Measurements from ENCODE around the gene OBSCN.
"Not testable (repeated sequence)": the region's sequence is repeated elsewhere in the genome, so short reads cannot be mapped to it uniquely, and the experiment has no call there.

The OBSCN gene

GRCh38 chr1:228212966-228213844, 5.4 kb downstream of the OBSCN start:
- DNase-seq (ENCODE audit: low spot score), result peak; percentile 88

DNA sequence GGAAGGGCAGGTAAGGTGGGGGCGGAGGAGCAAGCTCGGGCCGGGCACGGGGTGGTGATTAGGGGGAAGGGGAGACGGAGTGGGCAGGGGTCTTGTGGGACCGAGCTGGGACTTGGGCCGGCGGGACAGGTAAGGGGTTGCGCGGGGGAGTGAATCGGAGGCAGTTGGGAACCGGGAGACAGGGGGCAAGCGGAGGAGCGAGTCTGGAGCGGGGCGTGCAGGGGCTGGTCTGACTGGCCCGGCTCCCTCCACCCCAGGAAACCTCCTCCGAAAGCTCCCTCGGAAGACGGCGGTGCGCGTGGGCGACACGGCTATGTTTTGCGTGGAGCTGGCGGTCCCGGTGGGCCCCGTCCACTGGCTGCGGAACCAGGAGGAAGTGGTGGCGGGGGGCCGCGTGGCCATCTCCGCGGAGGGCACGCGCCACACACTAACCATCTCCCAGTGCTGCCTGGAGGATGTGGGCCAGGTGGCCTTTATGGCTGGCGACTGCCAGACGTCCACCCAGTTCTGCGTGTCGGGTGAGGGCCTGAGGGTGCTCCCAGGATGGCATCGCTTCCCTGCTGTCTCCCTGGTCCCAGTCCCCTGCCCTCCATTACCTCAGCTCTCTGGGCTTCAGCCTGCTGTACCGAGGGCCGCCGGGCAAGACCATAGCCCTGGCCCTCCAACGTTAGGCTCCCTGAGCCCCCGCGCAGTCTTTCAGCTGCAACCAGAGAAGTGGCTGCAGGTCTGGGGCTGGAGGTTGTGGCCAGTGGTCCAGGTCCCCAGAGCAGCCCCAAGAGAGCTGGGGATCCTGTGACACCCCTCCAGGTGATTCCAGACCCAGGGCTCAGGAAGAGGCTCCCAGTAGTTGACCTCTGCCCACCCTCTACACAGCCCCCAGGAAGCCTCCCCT, 6.3 kb downstream of the OBSCN start:
- DNase-seq (ENCODE audit: low spot score), result no peak

- no peak for DNase-seq (ENCODE audit: low spot score)
These were observed 7.2 kb downstream of the OBSCN start for GRCh38 chr1:228214921-228215662.

DNA sequence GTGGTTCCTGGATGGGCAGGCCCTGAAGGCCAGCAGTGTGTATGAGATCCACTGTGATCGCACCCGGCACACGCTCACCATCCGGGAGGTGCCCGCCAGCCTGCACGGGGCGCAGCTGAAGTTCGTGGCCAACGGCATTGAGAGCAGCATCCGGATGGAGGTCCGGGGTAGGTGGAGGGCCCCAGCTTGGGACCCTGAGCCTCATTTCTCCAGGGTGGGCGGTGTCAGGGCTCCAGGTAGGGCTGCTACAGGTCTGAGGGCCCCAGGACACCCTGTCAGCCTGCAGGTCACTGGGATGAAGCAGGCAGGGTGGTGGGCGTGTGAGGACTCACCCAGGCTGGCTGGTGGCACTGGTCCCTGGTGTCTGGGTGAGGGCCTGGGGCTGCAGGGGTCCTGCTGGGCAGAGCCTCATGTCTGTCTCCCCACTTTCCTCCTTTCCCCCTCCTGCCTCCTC, 7.8 kb downstream of the OBSCN start:
- DNase-seq (ENCODE audit: low spot score), result no peak

DNA sequence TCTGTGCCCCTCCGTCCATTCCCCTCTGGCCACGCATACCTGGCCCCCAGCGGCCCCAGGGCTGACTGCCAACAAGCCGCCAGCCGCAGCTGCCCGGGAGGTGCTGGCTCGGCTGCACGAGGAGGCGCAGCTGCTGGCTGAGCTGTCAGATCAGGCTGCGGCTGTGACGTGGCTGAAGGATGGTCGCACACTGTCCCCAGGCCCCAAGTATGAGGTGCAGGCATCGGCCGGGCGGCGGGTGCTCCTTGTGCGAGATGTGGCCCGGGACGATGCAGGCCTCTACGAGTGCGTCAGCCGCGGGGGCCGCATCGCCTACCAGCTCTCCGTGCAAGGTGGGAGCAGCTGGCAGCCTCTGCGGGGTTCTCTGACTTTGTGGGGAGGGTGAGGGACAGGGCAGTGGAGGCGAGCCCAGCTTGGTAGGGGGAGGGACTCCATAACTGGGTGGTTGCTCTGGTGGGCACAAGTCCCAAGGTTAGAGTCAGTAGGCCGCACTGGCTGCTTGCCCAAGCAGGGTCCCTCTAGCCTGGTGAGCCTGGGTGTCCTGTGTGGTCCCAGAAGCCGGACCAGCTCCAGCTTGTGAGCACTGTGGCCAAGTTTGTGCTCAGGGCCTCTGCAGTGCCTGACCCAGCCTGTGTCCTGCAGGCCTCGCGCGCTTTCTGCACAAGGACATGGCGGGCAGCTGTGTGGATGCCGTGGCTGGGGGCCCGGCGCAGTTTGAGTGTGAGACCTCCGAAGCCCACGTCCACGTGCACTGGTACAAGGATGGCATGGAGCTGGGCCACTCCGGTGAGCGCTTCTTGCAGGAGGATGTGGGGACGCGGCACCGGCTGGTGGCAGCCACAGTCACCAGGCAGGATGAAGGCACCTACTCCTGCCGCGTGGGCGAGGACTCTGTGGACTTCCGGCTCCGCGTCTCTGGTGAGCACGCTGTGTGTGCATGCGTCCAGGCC, 8.8 kb downstream of the OBSCN start:
- no peak for DNase-seq (ENCODE audit: low spot score)

DNA sequence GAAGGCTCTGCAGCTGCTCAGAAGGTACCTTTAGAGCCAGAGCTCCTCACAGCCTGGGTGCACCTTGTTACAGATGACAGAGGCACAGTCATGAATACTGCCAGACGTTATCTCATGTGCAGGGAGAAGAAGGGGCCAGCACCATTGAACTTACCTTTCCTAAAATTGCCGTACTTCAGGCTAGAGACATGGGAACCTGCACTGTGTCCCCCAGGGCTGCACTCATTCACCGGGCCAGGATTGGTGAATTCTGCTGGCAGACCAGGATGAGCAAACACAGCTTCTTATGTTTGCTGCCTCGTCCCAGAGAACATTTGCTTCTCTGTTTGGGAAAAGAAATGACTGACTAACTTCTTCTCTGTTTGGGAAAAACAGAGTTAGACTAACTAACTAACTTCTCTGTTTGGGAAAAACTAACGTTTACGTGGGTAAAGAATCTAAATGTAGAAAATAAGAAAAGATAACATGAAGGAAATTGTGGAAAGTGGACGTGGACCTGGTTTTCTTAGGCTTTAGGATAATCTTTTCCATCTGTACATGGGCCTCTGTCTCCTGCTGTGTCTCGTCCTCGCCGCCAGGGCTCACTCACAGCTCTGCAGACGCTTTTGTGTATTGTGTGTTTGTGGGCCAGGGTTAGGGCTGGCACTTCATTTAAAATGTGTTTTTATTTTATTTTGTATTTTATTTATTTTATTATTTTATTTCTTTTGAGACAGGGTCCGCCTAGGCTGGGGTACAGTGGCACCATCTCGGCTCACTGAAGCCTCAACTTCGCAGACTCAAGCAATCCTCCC, 9.9 kb downstream of the OBSCN start:
- DNase-seq (ENCODE audit: low spot score), result no peak

DNA sequence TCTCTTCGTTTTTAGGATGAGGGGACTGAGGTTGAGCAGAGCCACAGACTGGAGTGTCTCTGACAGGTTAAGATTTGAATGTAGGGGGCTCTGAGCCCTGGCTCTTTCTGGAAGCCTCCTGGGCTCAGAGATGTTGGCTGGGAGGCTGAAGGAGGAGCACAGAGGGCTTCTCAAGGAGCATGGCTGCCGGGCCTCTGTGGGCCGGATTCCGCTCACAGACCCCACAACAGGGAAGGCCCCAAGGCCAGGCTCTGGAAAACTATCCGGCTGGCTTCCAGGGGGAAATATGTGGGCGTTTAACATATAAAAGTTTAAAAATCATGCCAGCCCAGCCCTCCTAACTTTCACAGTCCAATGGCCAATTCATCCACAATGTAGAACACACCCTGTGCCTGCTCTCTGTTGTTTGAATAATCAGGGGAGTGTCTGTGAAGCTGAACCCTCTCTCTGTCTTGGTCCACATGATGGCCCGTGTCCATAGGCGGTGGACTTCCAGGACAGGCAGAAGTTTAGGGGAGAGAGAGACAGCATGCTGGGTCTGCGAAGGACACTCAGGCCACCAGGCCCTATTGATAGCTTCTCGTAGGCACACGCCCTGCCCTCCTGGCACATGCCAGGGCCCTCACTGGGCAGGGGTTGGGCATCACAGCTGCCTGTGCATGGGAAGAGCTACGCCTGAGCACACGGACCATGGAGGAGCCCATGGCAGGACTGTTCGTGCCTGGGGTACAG, 10.8 kb downstream of the OBSCN start:
- no peak for DNase-seq (ENCODE audit: low spot score)

- DNase-seq (ENCODE audit: low spot score), result no peak
These were observed 11.6 kb downstream of the OBSCN start for GRCh38 chr1:228219245-228219961.

DNA sequence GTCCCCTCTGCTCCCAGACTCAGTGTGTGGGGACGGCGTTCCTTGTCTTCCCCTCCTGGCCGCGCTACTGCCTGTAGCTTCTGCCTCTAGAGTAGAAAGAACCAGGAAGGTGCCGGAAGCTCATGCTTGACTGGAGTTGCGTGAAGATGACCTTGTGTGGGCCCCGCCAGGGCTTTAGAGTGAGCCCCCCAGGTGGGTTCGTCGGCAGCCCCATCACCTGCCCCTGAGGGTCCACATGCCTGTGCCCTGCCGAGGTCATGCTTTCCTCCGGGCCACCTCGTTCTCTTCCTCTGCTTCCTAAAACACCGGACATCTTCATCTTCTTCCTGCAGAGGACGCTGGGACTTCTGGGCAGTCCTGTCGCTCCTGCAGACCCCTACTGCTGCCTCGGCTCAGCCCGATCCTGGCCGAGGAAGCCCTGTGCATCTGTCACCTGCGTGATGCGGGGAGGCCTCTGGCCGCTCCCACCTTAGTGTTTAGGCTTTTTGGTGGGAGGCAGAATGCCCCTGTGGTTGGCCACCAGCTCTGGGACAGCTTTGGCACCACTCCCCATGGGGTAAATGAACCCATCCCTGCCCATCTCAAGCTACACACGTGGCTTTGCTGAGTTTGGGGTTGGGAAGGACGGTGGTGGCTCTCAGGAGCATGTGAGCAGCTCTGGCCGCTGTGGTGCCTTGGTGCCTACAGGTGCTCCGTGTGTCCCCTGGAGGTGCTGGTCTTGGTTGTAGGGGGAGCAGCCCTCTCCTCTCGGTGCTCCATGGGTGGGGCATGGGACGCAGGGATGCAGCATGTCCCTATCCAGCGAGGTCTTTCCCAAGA, 12.3 kb downstream of the OBSCN start:
- DNase-seq (ENCODE audit: low spot score), result no peak

DNA sequence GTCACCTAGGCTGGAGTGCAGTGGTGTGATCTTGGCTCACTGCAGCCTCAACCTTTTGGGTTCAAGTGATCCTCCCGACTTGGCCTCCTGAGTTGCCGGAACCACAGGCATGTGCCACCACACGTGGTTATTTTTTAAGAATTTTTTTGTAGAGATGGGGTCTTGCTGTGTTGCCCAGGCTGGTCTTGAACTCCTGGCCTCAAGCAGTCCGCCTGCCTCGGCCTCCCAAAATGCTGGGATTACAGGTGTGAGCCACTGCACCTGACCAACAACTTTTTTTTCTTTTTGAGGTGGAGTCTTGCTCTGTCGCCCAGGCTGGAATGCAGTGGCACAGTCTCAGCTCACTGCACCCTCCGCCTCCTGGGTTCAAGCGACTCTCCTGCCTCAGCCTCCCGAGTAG, 13.3 kb downstream of the OBSCN start:
- not testable (repeated sequence) for DNase-seq (ENCODE audit: low spot score)

- DNase-seq (ENCODE audit: low spot score), result no peak
These were observed 14.7 kb downstream of the OBSCN start for GRCh38 chr1:228222548-228222947.

DNA sequence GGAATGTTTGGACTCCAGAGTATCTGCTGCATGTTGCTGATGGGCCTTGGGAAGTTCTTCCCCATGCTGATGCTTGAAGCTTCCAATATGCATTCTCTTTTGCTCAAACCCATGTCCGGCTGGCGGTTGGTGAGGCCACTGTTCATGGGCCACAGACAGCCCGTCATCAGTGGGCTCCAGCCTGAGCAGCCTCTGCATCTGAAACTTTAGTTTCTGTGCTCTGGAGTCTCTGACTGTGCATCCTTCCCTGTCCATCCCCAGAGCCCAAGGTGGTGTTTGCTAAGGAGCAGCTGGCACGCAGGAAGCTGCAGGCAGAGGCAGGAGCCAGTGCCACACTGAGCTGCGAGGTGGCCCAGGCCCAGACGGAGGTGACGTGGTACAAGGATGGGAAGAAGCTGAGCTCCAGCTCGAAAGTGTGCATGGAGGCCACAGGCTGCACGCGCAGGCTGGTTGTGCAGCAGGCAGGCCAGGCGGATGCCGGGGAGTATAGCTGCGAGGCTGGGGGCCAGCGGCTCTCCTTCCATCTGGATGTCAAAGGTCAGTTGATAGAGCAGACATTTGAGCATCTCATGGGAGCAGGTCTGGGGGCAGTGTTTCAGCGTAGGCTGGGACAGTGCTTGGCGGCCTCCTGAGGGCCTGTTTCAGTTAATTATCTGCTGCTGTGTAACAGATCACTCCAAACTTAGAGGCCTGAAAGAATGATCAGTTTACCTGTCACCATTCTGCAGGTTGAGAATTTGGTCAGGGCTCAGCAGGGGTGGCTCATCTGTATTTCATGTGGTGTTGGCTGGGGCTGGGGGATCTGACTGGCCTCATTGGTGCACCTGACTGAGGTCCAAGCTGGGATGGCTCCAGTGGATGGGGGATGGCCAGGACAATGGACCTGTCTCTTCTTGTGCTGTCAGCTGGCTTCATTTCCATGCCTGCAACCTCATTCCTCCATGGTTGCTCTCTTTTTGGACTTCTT, 16.6 kb downstream of the OBSCN start:
- no peak for DNase-seq (ENCODE audit: low spot score)

DNA sequence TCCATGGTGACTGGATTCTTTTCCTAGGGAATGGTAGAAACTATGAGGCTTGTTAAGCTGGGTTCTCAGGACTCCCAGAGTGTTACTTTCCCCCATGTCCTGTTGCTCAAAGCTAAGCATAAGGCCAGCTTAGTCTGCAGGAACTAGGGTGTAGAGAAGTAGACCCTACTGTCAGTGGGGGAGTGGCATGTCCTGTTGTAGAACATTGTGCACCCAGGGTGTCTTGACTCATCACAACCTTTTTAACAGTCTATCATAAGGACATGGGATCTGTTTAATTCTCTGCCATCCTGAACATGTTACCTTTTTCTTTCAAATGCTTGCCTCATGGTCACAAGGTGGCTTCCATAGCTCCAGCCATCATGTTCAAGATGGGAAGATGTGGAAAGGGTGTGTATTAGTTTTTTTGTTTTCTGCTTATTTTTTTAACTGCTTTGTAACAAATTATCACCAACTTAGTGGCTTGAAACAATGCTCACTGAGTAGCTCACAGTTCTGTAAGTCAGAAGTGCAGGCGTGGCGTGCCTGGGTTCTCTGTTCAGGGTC, 17.4 kb downstream of the OBSCN start:
- DNase-seq (ENCODE audit: low spot score), result no peak

DNA sequence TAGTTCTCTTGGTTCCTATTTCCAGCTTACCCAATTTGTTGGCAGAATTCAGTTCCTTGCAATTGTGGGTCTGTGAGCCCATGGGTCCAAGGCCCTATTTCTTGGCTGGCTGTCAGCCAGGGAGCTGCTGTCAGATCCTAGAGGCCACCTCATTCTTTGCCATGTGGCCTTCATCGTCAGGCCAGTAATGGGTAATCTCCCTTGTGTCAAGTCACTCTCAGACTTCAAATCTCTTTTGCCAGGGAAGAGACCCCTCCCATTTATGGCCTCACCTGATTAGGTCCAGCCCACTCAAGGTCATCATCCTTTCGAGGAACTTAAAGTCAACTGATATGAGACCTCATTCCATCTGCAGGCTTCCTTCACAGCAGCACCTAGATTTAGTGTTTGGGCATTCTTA, 17.9 kb downstream of the OBSCN start:
- no peak for DNase-seq (ENCODE audit: low spot score)

DNA sequence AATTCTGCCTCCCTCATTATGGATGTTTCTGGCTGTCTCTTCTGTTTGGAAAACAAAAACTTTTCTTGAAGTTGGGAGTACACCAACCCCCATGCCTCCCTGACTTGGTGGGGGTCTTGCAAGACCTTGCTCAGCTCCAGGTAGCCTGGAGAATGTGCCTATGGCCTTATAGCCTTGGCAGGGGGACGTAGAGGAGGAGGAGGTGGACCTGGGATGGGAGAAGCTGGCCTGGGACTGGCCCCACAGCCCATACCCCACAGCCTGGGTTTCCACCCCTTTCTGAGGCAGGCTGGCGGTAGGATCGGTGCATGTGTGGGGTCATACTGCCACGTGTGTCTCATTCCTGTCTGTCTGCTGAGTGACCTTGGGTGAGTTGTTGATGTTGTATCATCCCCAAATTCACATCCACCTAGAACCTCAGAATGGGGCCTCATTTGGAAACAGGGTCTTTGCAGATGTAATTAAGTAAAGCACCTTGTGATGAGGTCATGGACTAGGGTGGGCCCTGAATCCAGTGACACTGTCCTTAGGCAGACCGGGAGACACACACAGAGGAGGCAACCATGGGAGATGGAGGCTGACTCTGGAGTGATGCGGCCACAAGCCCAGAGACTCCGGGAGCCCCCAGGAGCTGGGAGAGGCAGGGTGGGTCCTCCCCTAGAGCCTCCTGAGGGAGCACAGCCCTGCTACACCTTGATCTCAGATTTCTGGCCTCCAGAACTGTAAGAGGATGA, 18.5 kb downstream of the OBSCN start:
- DNase-seq (ENCODE audit: low spot score), result no peak
